ENCODE results near the gene CPXM2.

The CPXM2 gene

DNA sequence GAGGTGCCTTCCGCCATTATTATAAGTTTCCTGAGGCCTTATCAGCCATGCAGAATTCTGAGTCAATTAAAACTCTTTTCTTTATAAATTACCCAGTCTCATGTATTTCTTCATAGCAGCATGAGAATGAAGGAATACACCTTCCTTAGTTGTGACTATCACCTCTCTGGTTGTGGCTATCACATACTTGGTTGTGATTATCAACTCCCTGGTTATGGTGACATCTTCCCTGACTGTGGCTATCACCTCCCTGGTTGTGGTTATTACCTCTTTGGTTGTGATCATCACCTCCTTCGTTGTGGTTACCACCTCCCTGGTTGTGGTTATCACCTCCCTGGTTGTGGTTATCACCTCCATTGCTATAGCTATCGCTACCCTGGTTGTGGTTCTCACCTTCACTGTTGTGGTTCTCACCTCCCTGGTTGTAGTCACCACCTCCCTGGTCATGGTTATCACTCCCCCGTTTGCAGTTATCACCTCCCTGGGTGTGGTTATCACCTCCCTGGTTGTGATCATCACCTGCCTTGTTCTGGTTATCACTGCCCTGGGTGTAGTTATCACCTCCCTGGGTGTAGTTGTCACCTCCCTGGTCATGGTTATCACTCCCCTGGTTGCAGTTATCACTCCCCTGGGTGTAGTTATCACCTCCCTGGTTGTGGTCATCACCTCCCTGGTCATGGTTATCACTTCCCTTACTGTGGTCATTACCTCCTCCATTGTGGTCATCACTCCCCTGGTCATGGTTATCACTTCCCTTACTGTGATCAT, 119.5 kb downstream of the CPXM2 start:
- no peak for DNase-seq (ENCODE audit: low spot score)

GRCh38 chr10:123769647-123770046, 122.0 kb downstream of the CPXM2 start:
- DNase-seq (ENCODE audit: low spot score), result no peak

GRCh38 chr10:123766761-123767160, 124.8 kb downstream of the CPXM2 start:
- no peak for DNase-seq (ENCODE audit: low spot score)

- no peak for DNase-seq (ENCODE audit: low spot score)
Measured at GRCh38 chr10:123766012-123766411, 125.6 kb downstream of the CPXM2 start.

- DNase-seq (ENCODE audit: low spot score), result no peak
Measured at GRCh38 chr10:123761666-123762230, 129.9 kb downstream of the CPXM2 start.

DNA sequence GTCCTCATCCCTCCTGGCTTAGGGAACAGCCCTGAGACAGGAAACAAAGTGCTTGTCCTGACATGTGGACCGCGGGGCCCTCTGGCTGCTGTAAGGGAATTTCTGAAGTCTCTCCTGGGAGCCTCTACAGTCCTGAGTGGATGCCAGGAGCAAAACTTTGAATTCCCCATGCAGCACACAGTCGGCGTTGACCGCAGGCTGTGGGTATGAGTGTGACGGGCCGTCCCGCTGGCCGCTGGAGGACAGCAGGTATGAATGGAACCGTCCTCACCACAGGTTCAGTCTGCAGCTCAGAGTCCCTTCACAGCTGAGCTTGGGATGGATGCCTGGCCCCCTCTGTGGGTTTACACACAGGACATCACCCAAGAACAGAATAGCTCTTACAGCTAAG, 130.6 kb downstream of the CPXM2 start:
- no peak for DNase-seq (ENCODE audit: low spot score)

DNA sequence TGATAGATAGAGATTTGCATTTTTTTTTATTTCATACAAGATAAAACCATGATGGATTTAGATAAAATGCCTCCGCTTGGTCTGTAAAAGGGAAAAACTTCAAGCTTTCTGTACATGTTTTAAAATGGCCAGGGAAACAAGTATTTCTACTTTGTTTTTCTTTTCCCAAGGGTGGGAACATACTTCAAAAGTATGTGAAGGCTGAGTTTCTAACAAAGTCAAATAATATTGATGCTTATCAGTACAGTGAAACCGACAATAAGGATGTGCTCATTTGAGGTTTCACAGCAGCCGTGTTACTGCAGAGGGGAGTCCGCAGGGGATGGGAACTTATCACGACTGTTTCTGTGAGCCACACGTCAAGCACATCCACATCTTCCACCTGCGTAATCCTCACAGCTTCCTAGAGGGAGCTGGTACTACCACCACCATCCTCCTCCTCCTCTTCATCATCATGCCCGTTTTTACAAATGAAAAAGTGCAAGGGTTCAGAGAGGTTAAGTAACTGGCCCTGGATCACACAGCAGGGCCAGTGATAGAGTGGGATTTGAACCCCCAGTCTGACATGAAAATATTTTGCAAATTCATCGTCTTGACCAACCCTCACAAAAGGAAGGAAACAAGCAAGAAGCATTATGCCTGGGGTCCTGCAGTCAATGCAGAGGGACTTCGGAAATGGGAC, 131.1 kb downstream of the CPXM2 start:
- no peak for DNase-seq (ENCODE audit: low spot score)

DNA sequence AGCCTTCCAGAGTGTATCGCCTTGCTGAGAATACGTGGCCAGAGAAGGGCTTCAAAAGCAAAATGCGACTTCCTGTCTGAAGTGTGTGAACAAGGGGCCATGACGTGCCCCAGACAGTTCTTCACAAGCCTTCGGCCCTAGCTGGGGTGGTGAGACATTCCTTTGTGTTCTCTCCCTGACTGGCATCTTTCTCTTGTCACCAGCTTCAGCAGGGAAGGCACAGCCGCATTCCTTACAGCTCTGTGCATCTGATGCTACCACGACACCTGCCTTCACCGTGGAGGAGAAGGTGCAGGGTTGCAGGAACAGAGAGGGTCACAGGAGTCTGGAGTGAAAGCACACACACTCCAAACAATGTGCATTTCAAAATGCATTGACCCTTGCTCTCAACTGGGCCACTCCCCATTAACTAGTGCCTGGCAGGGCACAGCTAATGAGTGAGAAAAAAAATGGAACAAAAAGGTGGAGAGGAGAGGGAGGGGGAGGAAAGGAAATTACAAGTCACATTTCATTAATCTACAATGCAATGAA, 132.0 kb downstream of the CPXM2 start:
- DNase-seq (ENCODE audit: low spot score), result no peak

DNA sequence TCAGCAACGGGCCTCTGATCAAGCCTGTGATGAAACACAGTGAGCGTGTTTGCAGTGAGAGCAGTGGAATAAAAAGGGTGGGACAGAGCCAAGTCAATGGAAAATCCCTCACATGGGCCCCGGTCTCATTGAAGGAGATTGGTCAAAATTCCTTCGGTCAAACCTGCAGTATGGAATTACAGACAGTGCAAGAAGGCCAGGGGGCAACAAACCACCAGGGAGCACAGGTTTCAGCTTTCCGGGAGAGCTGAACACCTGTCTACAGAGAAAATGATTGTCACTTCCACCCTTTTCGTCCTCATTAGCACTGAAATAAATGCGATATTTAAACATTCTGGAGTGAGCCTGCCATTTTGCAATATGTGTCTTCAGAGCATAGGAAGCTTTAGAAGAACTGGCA, 132.6 kb downstream of the CPXM2 start:
- no peak for DNase-seq (ENCODE audit: low spot score)

DNA sequence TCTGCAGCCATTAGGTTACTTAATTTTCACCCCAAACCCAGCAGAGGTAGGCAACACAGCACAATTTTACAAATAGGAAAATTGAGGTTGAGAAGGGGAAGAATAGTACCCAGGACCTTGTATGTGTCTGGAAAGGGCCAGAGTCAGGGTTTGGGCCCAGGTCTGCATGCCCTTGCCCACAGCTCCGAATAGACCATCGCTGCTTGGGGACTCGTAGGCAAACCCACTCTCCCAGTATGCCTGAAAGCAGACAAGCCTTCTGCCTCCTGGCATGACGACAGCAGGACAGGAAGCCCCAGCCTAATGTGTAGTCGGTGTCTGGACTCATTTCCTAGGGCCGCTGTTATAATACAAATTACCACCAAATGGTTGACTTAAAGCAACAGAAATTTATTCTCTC, 133.8 kb downstream of the CPXM2 start:
- DNase-seq (ENCODE audit: low spot score), result no peak

DNA sequence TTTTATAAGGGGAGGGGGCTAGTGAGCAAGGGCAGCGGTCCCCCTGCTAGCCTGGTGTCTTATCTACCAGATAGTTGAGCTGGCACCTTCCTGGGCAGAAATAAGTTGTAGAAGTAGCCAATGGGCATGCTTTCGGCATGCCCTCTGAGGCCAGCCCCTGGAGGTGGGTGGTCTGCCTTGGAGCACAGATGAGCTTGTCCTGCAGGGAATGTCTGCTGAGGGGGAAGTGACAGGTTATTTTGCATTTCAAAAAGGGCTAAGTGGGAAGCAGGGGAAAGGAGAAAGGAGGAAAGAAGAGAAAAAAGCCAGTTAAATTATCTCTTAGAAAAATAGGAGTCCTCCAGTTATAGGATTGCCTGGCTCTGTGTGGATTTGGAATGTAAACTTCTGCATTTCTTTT, 136.5 kb downstream of the CPXM2 start:
- DNase-seq (ENCODE audit: low spot score), result no peak

GRCh38 chr10:123754123-123754522, 137.5 kb downstream of the CPXM2 start:
- no peak for DNase-seq (ENCODE audit: low spot score)

- DNase-seq (ENCODE audit: low spot score), result no peak
Measured at GRCh38 chr10:123751342-123752134, 140.1 kb downstream of the CPXM2 start.

- no peak for DNase-seq (ENCODE audit: low spot score)
Measured at GRCh38 chr10:123750901-123751300, 140.7 kb downstream of the CPXM2 start.

GRCh38 chr10:123748711-123749110, 142.9 kb downstream of the CPXM2 start:
- no peak for DNase-seq (ENCODE audit: low spot score)

GRCh38 chr10:123747426-123747825, 144.2 kb downstream of the CPXM2 start:
- no peak for DNase-seq (ENCODE audit: low spot score)

- no peak for DNase-seq (ENCODE audit: low spot score)
Measured at GRCh38 chr10:123746942-123747341, 144.7 kb downstream of the CPXM2 start.

DNA sequence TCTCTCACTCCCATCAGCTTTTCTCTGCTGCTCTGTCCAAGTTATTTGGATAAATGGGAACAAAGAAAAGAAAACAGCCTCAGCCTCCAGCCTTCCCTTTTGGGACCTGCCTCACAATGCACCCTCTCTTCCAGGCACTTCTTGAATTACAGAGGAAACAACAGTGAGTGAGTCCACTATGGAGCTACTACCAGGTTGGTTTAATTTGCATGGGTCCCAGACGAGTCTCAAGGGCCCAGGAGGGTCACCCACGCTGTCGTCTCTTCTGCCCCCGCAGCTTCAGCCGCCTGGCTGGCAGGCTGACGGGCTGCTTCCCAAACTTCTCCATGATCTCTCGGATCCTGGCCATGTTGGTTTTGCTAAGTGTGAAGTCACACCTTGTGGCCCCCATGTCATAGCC, 145.1 kb downstream of the CPXM2 start:
- DNase-seq (ENCODE audit: low spot score), result no peak

DNA sequence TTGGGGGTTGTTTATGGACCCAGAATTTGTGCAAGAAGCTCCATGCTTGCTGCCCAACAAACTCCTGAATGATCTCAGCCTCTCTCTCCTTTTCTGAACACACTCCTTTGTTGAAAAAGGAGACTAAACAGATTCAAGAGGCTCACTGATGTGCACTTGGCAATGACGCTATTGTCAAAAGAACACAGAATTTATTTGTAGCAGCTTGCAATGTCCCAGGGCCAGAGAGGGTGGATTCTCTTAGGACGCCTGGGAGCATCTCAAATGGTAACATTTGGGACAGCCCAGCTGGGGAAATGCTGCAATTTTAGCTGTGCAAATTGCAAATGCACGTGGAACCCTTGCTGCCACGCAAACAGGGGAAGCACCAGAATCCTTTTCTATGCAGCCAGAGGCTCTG, 145.5 kb downstream of the CPXM2 start:
- DNase-seq (ENCODE audit: low spot score), result no peak

DNA sequence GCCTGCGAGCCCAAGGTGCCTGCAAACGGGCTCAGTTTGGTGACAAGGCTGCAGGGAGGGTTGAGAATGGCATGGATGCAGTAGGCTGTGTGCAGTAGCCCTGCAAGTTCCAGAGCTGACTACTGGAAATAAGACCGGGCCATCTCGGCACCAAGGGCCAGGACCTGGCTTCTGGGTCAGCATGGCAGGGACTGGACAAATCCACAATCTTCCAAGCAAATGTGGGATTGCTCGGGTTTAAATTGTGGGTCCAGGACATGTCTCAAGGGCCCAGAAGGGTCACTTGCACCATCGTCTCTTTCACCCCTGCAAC, 147.4 kb downstream of the CPXM2 start:
- DNase-seq (ENCODE audit: low spot score), result no peak

GRCh38 chr10:123743441-123744223, 148.0 kb downstream of the CPXM2 start:
- no peak for DNase-seq (ENCODE audit: low spot score)
